NT2/D1 (cell line): Measurements from ENCODE around the gene UCP2.

ENCODE experiments used
- SUZ12 ChIP-seq: IDR thresholded peaks from 2 replicates; pipeline ENCODE4 v1.6.1; 2011; ENCODE audit not compliant: insufficient read length, insufficient read depth; ENCODE audit errors: extremely low read depth
- YY1 ChIP-seq: IDR thresholded peaks from 2 replicates; pipeline ENCODE4 v1.6.1; 2011; ENCODE audit not compliant: insufficient read length, insufficient read depth
- ZNF274 ChIP-seq: IDR thresholded peaks from 2 replicates; pipeline ENCODE4 v1.6.1; 2011; ENCODE audit warnings: mild to moderate bottlenecking, low read depth, low read length

- no peak for TF ChIP-seq ZNF274
- no peak for TF ChIP-seq YY1
- no peak for TF ChIP-seq SUZ12
Observed at GRCh38 chr11:73965076-73965763, 17.4 kb downstream of the UCP2 start.
